Brain microvascular endothelial cell (primary cell): ENCODE data around the gene FCER1G.

Experiments used
- DNase-seq: peaks from one replicate; pipeline ENCODE4 v3.0.0-alpha.2; 2020
- H3K27ac ChIP-seq: fragments of 250-450 bp; sonication (Bioruptor Pico); 2 replicates; pipeline ENCODE4 v1.5.1; 2020; ENCODE audit warnings: mild to moderate bottlenecking, moderate library complexity
- H3K27me3 ChIP-seq: fragments of 250-450 bp; sonication (Bioruptor Pico); replicated peaks from 2 replicates; pipeline ENCODE4 v1.5.1; 2020; ENCODE audit warnings: mild to moderate bottlenecking
- H3K36me3 ChIP-seq: fragments of 250-450 bp; sonication (Bioruptor Pico); replicated peaks from 2 replicates; pipeline ENCODE4 v1.5.1; 2020; ENCODE audit warnings: mild to moderate bottlenecking
- H3K4me3 ChIP-seq: 2 replicates; pipeline ENCODE4 v1.5.1; 2011; ENCODE audit warnings: low read depth, mild to moderate bottlenecking, control low read depth, low read length, moderate library complexity
- in situ Hi-C: cut with HindIII; loops from 2 replicates; pipeline ENCODE4 v1.10.0; 2017; ENCODE audit warnings: low sequenced_read_pairs, low pct_ligation_motif_present
- TF ChIP-seq, protein P1 (sequence below): IDR thresholded peaks from 2 replicates; pipeline ENCODE4 v1.5.1; 2011; ENCODE audit warnings: low read depth, mild to moderate bottlenecking, moderate library complexity, low read length, control low read depth, inconsistent platforms; ENCODE audit errors: missing control alignments

Gene FCER1G

DNA sequence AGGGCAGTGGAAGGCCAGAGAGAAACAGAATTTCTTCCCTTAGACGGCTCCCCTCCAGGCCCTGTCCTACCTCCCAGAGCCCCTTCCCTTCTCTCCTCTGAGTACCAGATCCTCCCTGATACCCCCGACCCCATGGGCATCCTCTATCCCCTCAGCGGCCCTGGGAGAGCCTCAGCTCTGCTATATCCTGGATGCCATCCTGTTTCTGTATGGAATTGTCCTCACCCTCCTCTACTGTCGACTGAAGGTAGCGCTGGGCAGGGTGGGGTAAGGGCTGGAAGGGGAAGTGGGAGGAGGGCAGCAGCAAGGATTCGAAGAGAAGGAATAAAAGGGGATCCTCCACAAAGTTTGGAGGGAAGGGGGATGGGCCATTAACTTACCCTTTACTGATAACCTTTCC, 2.7 kb downstream of the FCER1G start:
- DNase-seq: no peak
- TF ChIP-seq, protein P1, sequence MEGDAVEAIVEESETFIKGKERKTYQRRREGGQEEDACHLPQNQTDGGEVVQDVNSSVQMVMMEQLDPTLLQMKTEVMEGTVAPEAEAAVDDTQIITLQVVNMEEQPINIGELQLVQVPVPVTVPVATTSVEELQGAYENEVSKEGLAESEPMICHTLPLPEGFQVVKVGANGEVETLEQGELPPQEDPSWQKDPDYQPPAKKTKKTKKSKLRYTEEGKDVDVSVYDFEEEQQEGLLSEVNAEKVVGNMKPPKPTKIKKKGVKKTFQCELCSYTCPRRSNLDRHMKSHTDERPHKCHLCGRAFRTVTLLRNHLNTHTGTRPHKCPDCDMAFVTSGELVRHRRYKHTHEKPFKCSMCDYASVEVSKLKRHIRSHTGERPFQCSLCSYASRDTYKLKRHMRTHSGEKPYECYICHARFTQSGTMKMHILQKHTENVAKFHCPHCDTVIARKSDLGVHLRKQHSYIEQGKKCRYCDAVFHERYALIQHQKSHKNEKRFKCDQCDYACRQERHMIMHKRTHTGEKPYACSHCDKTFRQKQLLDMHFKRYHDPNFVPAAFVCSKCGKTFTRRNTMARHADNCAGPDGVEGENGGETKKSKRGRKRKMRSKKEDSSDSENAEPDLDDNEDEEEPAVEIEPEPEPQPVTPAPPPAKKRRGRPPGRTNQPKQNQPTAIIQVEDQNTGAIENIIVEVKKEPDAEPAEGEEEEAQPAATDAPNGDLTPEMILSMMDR: no peak
- H3K4me3 ChIP-seq: no peak overlapping the region
- peaks cover 26% of the 10 kb centered on the region for H3K36me3 ChIP-seq
- H3K27ac ChIP-seq: peak overlapping the region; percentile 86
- in situ Hi-C loops: loop anchor here (25.0 kb wide), 1 partner anchor 169 kb away; no protein-coding TSS in a partner anchor
- no peaks in the 10 kb centered on the region for H3K27me3 ChIP-seq

DNA sequence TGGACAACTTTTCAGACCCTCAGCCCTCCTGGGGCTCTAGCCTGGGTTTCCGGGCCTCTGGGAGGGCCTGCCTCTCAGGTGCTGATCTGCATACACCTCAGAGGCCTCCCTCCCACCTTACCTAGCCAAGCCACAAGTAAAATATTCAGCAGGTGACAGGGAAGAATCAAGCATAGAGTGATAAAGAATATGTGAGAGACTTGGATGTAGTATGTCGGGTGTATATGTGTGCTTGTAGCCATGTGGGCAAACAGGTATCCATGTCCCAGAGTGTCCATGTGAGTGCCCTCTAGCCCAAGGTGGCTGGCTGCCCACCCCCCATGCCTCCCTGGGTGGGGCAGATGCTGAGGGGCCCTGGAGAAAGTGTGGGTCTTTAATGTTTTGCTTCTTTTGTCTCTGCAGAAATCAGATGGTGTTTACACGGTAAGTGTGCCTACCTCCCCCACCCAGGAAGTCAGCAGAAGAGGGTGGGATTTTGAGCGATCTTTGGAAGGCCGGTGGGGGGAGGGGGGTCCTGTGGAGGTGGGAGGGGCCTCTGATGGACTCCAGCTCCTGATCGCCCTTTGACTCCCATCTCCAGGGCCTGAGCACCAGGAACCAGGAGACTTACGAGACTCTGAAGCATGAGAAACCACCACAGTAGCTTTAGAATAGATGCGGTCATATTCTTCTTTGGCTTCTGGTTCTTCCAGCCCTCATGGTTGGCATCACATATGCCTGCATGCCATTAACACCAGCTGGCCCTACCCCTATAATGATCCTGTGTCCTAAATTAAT, 3.4 kb downstream of the FCER1G start:
- H3K27me3 ChIP-seq: no peaks in the 10 kb centered on the region

DNA sequence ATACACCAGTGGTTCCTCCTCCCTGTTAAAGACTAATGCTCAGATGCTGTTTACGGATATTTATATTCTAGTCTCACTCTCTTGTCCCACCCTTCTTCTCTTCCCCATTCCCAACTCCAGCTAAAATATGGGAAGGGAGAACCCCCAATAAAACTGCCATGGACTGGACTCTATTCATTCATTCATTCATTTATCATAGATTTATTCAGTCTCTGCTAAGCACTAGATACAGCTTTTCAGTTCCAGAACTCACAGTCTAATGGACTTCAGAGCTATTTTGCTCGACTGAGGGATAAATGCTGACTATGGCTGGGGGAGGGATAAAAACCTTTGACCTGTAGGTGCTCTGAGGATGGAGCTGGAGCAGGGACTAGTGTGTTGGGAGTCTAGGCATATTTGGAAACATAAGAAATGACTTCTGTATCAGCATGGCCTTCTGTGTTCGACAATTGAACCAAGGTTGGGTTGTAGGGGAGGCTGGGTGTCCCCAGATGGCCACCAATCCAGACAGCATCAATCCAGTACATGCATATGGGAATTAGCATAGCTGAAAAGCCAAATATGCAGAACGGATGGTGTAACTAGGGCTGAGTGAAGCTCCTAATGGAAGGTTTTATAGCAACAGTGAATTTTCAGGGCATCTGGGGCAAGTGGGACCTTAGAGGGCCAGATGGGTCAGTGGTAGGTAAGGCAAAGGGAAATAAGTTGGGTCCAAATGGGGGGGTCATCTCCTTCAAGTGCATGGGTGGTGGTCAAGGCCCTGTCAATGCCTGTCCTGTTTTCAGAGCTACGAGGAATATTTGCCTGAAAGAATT, 4.2 kb downstream of the FCER1G start:
- Histone ChIP-seq H3K27ac (no peak overlapping the region), H3K4me3 (no peak overlapping the region), H3K36me3 (peaks cover 11% of the 10 kb centered on the region), H3K27me3 (no peaks in the 10 kb centered on the region)
- TF ChIP-seq, protein P1: no peak
- no peak for DNase-seq
- in situ Hi-C loops: loop anchor here (25.0 kb wide), 1 partner anchor 168 kb away; no protein-coding TSS in a partner anchor

More for the DNA sequence above, 3.4 kb downstream of the FCER1G start:
- Histone ChIP-seq H3K4me3 (no peak overlapping the region), H3K27ac (no peak overlapping the region), H3K36me3 (peaks cover 19% of the 10 kb centered on the region)
- no peak for DNase-seq
- TF ChIP-seq, protein P1: no peak
- in situ Hi-C loops: loop anchor here (25.0 kb wide), 1 partner anchor 169 kb away; no protein-coding TSS in a partner anchor

DNA sequence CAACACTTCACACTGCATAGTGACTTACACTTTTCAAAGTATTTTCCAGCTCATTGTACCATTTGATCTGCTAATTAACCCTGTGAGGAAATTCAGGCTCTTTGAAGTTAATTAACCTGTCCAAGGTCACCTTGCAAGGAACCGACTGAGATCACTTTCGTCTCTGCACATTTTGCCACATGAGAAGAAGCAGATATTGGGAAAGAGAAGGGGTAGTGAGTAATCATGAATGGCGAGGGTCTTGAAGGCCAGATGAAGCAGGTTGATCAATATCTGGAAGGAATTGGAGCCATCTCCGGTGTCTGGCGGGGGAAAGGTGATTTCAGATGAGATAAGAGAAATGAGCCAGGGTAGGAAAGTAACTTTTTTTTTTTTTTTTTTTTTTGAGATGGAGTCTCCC, 4.9 kb downstream of the FCER1G start:
- Histone ChIP-seq H3K36me3 (peaks cover 5% of the 10 kb centered on the region), H3K27ac (no peak overlapping the region), H3K27me3 (no peaks in the 10 kb centered on the region), H3K4me3 (no peak overlapping the region)
- in situ Hi-C loops: loop anchor here (25.0 kb wide), 1 partner anchor 167 kb away; no protein-coding TSS in a partner anchor
- TF ChIP-seq, protein P1: no peak
- no peak for DNase-seq

DNA sequence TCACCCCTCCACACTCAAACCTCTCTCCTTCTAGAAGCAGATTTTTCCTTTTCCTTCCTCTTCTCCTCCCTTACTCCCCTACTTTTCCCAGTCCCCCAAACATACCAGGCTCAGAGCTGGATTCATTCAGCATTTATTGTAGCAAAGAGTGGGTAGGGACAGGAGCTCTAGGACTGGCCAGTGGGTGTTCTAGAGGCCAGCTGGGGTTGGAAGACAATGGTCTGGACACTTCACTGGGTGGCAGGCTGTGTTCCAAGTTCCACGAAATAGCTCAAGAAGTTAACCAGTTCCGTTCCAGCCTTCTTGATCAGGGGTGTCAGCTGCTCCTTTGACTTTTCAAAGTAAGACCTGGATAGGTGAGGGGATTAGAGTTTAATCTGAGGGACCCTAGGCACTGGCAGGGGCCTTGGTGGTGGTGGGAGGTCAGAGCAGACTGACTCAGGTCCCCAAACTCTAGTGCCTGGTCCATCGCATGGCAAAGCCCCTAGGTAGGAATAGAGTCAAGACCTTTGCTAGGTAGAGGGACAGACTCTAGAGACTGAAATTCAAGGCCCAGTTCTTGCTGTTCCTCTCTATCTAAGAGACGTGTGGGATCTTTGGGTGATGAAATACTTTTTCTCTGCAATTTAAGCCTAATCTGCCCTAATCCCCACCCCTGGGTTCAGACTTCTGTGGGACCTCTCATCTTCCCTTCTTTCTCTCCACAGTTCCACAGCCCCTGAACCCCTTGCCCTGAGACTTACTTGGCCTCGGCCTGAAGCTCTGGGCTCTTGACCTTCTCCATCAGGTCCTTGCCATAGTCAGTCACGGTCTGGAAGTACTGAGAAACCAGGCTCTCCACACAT, 7.3 kb downstream of the FCER1G start:
- H3K36me3 ChIP-seq: no peaks in the 10 kb centered on the region
- H3K27ac ChIP-seq: no peak overlapping the region
- no peak overlapping the region for H3K4me3 ChIP-seq
- TF ChIP-seq, protein P1: no peak
- no peak for DNase-seq
- in situ Hi-C loops: loop anchor here (25.0 kb wide), 1 partner anchor 165 kb away; no protein-coding TSS in a partner anchor
- no peaks in the 10 kb centered on the region for H3K27me3 ChIP-seq
